BLaER1 treated with 17β-estradiol and CSF1 and Interleukin-3, amounts not matched to agents 10 nM and 100 nM (cell line): Measurements from ENCODE around the gene STRN4.
A peak's percentile ranks its signal among the peaks of the same experiment; 100 is the strongest.

ENCODE experiments used
- H3K27ac ChIP-seq, 11 experiments: shearing (Covaris generic); formaldehyde crosslinking; 2 replicates each; pipeline ENCODE4 v1.8.1; 2022
- H3K27me3 ChIP-seq, 11 experiments: shearing (Covaris generic); formaldehyde crosslinking; 2 replicates each; pipeline ENCODE4 v1.8.1; 2022
- H3K36me3 ChIP-seq, 11 experiments: shearing (Covaris generic); formaldehyde crosslinking; 2 replicates each; pipeline ENCODE4 v1.8.1; 2022
- H3K4me1 ChIP-seq, 10 experiments: shearing (Covaris generic); formaldehyde crosslinking; 2 replicates each; pipeline ENCODE4 v1.8.1; 2022
- H3K4me2 ChIP-seq, 11 experiments: shearing (Covaris generic); formaldehyde crosslinking; 2 replicates each; pipeline ENCODE4 v1.8.1; 2022
- H3K4me3 ChIP-seq, 10 experiments: shearing (Covaris generic); formaldehyde crosslinking; 2 replicates each; pipeline ENCODE4 v1.8.1; 2022
- H3K9ac ChIP-seq, 11 experiments: shearing (Covaris generic); formaldehyde crosslinking; 2 replicates each; pipeline ENCODE4 v1.8.1; 2022
- H3K9me3 ChIP-seq, 11 experiments: shearing (Covaris generic); formaldehyde crosslinking; replicated peaks in 1 of 11; 2 replicates each; pipeline ENCODE4 v1.8.1; 2022
- H4K20me1 ChIP-seq, 11 experiments: shearing (Covaris generic); formaldehyde crosslinking; 2 replicates each; pipeline ENCODE4 v1.8.1; 2022
- Cebpa-rat ChIP-seq, 11 experiments: shearing (Covaris generic); IDR thresholded peaks; 2 replicates each; pipeline ENCODE4 v1.8.1; 2022

Gene STRN4

DNA sequence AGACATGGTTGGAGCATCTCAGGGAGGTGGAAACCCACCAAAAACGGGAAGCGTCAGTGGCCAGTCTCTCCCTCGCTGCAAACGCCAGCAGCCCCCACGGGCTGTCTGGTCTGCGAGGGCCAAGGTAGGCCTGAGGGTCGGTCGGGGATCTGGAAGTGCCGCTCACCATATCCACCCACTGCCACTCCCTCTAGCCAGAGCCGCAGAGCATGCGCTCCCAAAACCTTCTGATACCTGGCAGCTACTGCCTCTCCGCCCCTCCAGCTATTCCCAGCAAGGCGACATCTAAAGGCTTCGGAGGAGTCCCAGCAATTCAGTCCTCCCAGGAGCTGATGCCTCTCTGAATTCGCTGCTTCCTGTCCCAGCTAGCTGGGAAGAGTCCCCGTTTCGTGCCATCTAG lies 4.8 kb downstream of the STRN4 start:
- TF ChIP-seq Cebpa-rat (IDR thresholded peaks at IDR 0.05), result no peak
- Histone ChIP-seq H3K27me3 (no peaks in the 10 kb centered on the region), H3K4me1 (peaks cover 49 to 80% (median 55%) of the 10 kb centered on the region in 10 experiments), H3K9ac (peak overlapping the region in 10 of 11 experiments; percentile 12 to 57 (median 42); a peak in 16 of 22 replicates), H3K36me3 (peaks cover 32 to 60% (median 52%) of the 10 kb centered on the region in 11 experiments), H3K4me3 (peak overlapping the region in 3 of 10 experiments; percentile 11 to 36 (median 28); a peak in 2 of 20 replicates), H3K9me3 (no peaks in the 10 kb centered on the region), H4K20me1 (peaks cover 89 to 93% (median 92%) of the 10 kb centered on the region in 11 experiments), H3K4me2 (peak overlapping the region; percentile 91 to 99 (median 95)), H3K27ac (peak overlapping the region in 9 of 11 experiments; percentile 7 to 71 (median 50); a peak in 16 of 22 replicates)

- Histone ChIP-seq H3K4me3 (no peak overlapping the region), H3K27me3 (no peaks in the 10 kb centered on the region), H3K27ac (peak overlapping the region in 5 of 11 experiments; percentile 1 to 31 (median 7); a peak in 7 of 22 replicates), H3K4me2 (no peak overlapping the region), H3K36me3 (peaks cover 41 to 80% (median 72%) of the 10 kb centered on the region in 11 experiments), H3K4me1 (peaks cover 41 to 91% (median 48%) of the 10 kb centered on the region in 10 experiments), H4K20me1 (peaks cover 79 to 100% (median 98%) of the 10 kb centered on the region in 11 experiments), H3K9ac (peak overlapping the region in 8 of 11 experiments; percentile 22 to 44 (median 39); a peak in 10 of 22 replicates), H3K9me3 (no peaks in the 10 kb centered on the region)
- no peak for TF ChIP-seq Cebpa-rat (IDR thresholded peaks at IDR 0.05)
Observed at GRCh38 chr19:46739290-46739771, 6.9 kb downstream of the STRN4 start.

GRCh38 chr19:46737761-46738171 lies 8.5 kb downstream of the STRN4 start:
- no peak overlapping the region for H3K4me3 ChIP-seq
- H3K27me3 ChIP-seq, result no peaks in the 10 kb centered on the region
- no peak overlapping the region for H3K27ac ChIP-seq
- TF ChIP-seq Cebpa-rat (IDR thresholded peaks at IDR 0.05), result no peak
- peaks cover 78 to 100% (median 98%) of the 10 kb centered on the region in 11 experiments for H4K20me1 ChIP-seq
- peak overlapping the region in 5 of 11 experiments; percentile 10 to 46 (median 31); a peak in 3 of 22 replicates for H3K9ac ChIP-seq
- no peaks in the 10 kb centered on the region for H3K9me3 ChIP-seq
- H3K36me3 ChIP-seq, result peaks cover 43 to 94% (median 86%) of the 10 kb centered on the region in 11 experiments
- no peak overlapping the region; a peak in 1 of 22 replicates for H3K4me2 ChIP-seq
- H3K4me1 ChIP-seq, result peaks cover 35 to 91% (median 48%) of the 10 kb centered on the region in 10 experiments

DNA sequence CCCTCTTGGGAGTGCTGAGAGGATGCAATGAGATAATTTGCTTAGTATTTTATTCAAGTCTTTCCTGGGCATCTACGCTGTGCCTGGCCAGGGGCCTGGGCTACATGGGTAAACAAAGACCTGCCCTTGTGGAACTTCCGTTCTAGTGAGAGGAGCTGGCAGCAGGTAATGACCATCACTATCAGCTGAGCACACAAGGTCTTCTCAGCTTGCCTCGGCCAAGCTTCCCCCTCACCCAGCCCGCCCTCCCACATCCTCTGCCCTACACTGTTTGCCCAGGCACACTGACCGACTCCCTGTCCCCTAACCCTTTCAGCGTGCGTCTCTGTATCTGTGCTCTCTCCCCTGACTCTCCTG lies 9.0 kb downstream of the STRN4 start:
- H4K20me1 ChIP-seq, result peaks cover 78 to 100% (median 98%) of the 10 kb centered on the region in 11 experiments
- H3K36me3 ChIP-seq, result peaks cover 48 to 95% (median 91%) of the 10 kb centered on the region in 11 experiments
- TF ChIP-seq Cebpa-rat (IDR thresholded peaks at IDR 0.05), result no peak
- no peaks in the 10 kb centered on the region for H3K27me3 ChIP-seq
- H3K4me3 ChIP-seq, result no peak overlapping the region
- peaks cover 35 to 91% (median 48%) of the 10 kb centered on the region in 10 experiments for H3K4me1 ChIP-seq
- H3K9me3 ChIP-seq, result no peaks in the 10 kb centered on the region
- no peak overlapping the region for H3K27ac ChIP-seq
- peak overlapping the region in 3 of 11 experiments; percentile 15 to 54 (median 37); a peak in 5 of 22 replicates for H3K4me2 ChIP-seq
- peak overlapping the region in 1 of 11 experiments; percentile 10; a peak in 1 of 22 replicates for H3K9ac ChIP-seq

DNA sequence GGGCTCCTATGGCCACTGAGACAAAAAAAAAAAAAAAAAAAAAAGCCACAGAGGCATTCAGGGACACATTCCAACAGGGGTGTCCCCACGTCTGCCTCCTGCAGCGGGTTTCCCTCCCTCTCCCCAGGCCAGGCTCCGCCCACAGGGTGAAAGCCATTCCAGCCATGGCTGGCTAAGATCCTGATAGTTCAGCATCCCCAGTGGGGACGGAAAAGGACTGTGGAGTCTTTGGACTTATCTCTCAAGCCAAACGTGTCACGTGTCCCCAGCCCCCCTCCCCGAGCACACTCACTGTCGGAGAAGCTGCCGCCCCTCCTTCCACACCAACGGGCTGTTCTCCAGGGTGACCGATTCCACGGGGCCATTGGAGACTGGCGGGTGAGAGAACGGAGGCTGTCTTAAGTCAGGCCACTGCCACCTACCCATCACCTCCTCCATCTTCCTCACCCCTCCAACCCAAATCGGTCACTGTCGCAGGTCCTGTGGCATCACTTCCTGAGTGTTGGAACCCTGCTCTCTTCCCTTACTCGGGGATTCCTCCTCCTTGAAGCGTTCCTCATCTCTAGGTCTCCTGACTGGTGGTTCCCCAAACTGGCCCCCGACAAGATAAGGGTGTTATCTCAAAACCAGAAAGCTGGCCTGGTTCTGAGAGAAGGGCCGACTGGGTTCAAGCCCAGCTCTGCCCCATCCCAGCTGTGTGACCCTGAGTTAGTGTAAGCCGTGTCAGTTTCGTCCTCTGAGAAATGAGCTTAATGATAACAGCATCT lies 9.5 kb downstream of the STRN4 start:
- H3K27me3 ChIP-seq, result no peaks in the 10 kb centered on the region
- peaks cover 53 to 100% (median 94%) of the 10 kb centered on the region in 11 experiments for H3K36me3 ChIP-seq
- no peaks in the 10 kb centered on the region for H3K9me3 ChIP-seq
- H3K4me3 ChIP-seq, result no peak overlapping the region
- peaks cover 35 to 91% (median 48%) of the 10 kb centered on the region in 10 experiments for H3K4me1 ChIP-seq
- no peak overlapping the region; a peak in 2 of 22 replicates for H3K9ac ChIP-seq
- peaks cover 78 to 100% (median 98%) of the 10 kb centered on the region in 11 experiments for H4K20me1 ChIP-seq
- no peak overlapping the region for H3K27ac ChIP-seq
- TF ChIP-seq Cebpa-rat (IDR thresholded peaks at IDR 0.05), result no peak
- H3K4me2 ChIP-seq, result peak overlapping the region in 3 of 11 experiments; percentile 15 to 54 (median 37); a peak in 5 of 22 replicates

GRCh38 chr19:46733690-46734292 lies 12.5 kb downstream of the STRN4 start:
- Histone ChIP-seq H3K27me3 (no peaks in the 10 kb centered on the region), H3K4me2 (peak overlapping the region in 7 of 11 experiments; percentile 88 to 99 (median 95); a peak in 14 of 22 replicates), H4K20me1 (peaks cover 78 to 100% (median 98%) of the 10 kb centered on the region in 11 experiments), H3K9me3 (no peaks in the 10 kb centered on the region), H3K36me3 (peaks cover 65 to 100% (median 97%) of the 10 kb centered on the region in 11 experiments), H3K4me3 (peak overlapping the region in 1 of 10 experiments; percentile 24; a peak in 1 of 20 replicates), H3K9ac (peak overlapping the region in 8 of 11 experiments; percentile 3 to 60 (median 36); a peak in 10 of 22 replicates), H3K27ac (peak overlapping the region in 6 of 11 experiments; percentile 24 to 64 (median 56); a peak in 10 of 22 replicates), H3K4me1 (peaks cover 50 to 92% (median 60%) of the 10 kb centered on the region in 10 experiments)
- no peak for TF ChIP-seq Cebpa-rat (IDR thresholded peaks at IDR 0.05)

GRCh38 chr19:46732966-46733689 lies 13.1 kb downstream of the STRN4 start:
- Histone ChIP-seq H3K4me1 (peaks cover 57 to 97% (median 67%) of the 10 kb centered on the region in 10 experiments), H4K20me1 (peaks cover 78 to 100% (median 98%) of the 10 kb centered on the region in 11 experiments), H3K36me3 (peaks cover 64 to 100% (median 97%) of the 10 kb centered on the region in 11 experiments), H3K27me3 (no peaks in the 10 kb centered on the region), H3K9ac (peak overlapping the region in 8 of 11 experiments; percentile 9 to 60 (median 30); a peak in 8 of 22 replicates), H3K27ac (peak overlapping the region in 5 of 11 experiments; percentile 43 to 64 (median 60); a peak in 11 of 22 replicates), H3K4me2 (peak overlapping the region in 10 of 11 experiments; percentile 7 to 99 (median 95); a peak in 15 of 22 replicates), H3K9me3 (no peaks in the 10 kb centered on the region), H3K4me3 (peak overlapping the region in 3 of 10 experiments; percentile 15 to 40 (median 28); a peak in 3 of 20 replicates)
- no peak for TF ChIP-seq Cebpa-rat (IDR thresholded peaks at IDR 0.05)
